Middle frontal gyrus (tissue), 1 donor: ENCODE data around the gene BLOC1S1.

Source experiments
- DNase-seq: peaks from one replicate; pipeline ENCODE4 v3.0.0-alpha.2; 2015; ENCODE audit warnings: low spot score; ENCODE audit errors: extremely low spot score

The BLOC1S1 gene

GRCh38 chr12:55708695-55709233 is 7.1 kb upstream of the BLOC1S1 start:
- no peak for DNase-seq

GRCh38 chr12:55711786-55712553 is 3.9 kb upstream of the BLOC1S1 start:
- DNase-seq = no peak

- no peak for DNase-seq
Measured at GRCh38 chr12:55712700-55713415, 3.0 kb upstream of the BLOC1S1 start.

GRCh38 chr12:55713721-55714120 is 2.1 kb upstream of the BLOC1S1 start:
- no peak for DNase-seq

- DNase-seq = no peak
Measured at GRCh38 chr12:55715169-55715764, 579 bp upstream of the BLOC1S1 start.

- DNase-seq = no peak
Measured at GRCh38 chr12:55716582-55716957, 724 bp downstream of the BLOC1S1 start.

- no peak for DNase-seq
Measured at GRCh38 chr12:55717011-55718007, 1.5 kb downstream of the BLOC1S1 start.

- no peak for DNase-seq
Measured at GRCh38 chr12:55718015-55718414, 2.2 kb downstream of the BLOC1S1 start.

GRCh38 chr12:55718624-55719275 is 2.9 kb downstream of the BLOC1S1 start:
- DNase-seq = no peak

- no peak for DNase-seq
Measured at GRCh38 chr12:55719371-55719770, 3.5 kb downstream of the BLOC1S1 start.

- DNase-seq = no peak
Measured at GRCh38 chr12:55720071-55720564, 4.3 kb downstream of the BLOC1S1 start, which contains the start of gene RDH5. TSS of gene RDH5 (plus strand) at chr12:55720393. CDS start at chr12:55721185, 792 bp downstream.

- peak; percentile 49 for DNase-seq
Measured at GRCh38 chr12:55720894-55721444, 5.1 kb downstream of the BLOC1S1 start.

GRCh38 chr12:55721601-55722213 is 5.9 kb downstream of the BLOC1S1 start:
- DNase-seq = no peak

- no peak for DNase-seq
Measured at GRCh38 chr12:55722948-55723347, 7.1 kb downstream of the BLOC1S1 start.

- no peak for DNase-seq
Measured at GRCh38 chr12:55723516-55724225, 7.8 kb downstream of the BLOC1S1 start.

GRCh38 chr12:55724226-55724939 is 8.5 kb downstream of the BLOC1S1 start:
- DNase-seq = peak; percentile 26

- no peak for DNase-seq
Measured at GRCh38 chr12:55724940-55725309, 9.1 kb downstream of the BLOC1S1 start.

GRCh38 chr12:55725556-55725955 is 9.7 kb downstream of the BLOC1S1 start:
- no peak for DNase-seq
